NCI-H2171 (cell line): ENCODE results near the gene SLC16A3.

ENCODE experiments used
- DNase-seq: peaks from one replicate; lab custom pipeline; 2025; lab: John Stamatoyannopoulos, UW

The SLC16A3 gene

GRCh38 chr17:82269138-82269881 lies 40.5 kb downstream of the SLC16A3 start:
- no peak for DNase-seq

GRCh38 chr17:82269882-82270500 lies 41.1 kb downstream of the SLC16A3 start:
- DNase-seq: no peak

GRCh38 chr17:82270651-82271050 lies 41.8 kb downstream of the SLC16A3 start:
- no peak for DNase-seq

- no peak for DNase-seq
Measured at GRCh38 chr17:82271401-82271800, 42.6 kb downstream of the SLC16A3 start.

GRCh38 chr17:82272495-82273326 lies 43.9 kb downstream of the SLC16A3 start:
- DNase-seq: no peak

GRCh38 chr17:82273327-82274133 lies 44.7 kb downstream of the SLC16A3 start, which contains the start of gene CSNK1D:
Gene CSNK1D (minus strand): TSS chr17:82273700. CDS start chr17:82273381, 319 bp downstream.
- peak; percentile 91 for DNase-seq

GRCh38 chr17:82274134-82275020 lies 45.5 kb downstream of the SLC16A3 start:
- DNase-seq: no peak

GRCh38 chr17:82275326-82275725 lies 46.5 kb downstream of the SLC16A3 start:
- no peak for DNase-seq

- no peak for DNase-seq
Measured at GRCh38 chr17:82276938-82277337, 48.1 kb downstream of the SLC16A3 start.

GRCh38 chr17:82277851-82278250 lies 49.0 kb downstream of the SLC16A3 start:
- peak; percentile 72 for DNase-seq

- no peak for DNase-seq
Measured at GRCh38 chr17:82278308-82278707, 49.5 kb downstream of the SLC16A3 start.

GRCh38 chr17:82278786-82279391 lies 50.0 kb downstream of the SLC16A3 start:
- no peak for DNase-seq

- DNase-seq: no peak
Measured at GRCh38 chr17:82280537-82280936, 51.7 kb downstream of the SLC16A3 start.

- DNase-seq: no peak
Measured at GRCh38 chr17:82281076-82281475, 52.2 kb downstream of the SLC16A3 start.

- no peak for DNase-seq
Measured at GRCh38 chr17:82281502-82282238, 52.8 kb downstream of the SLC16A3 start.

GRCh38 chr17:82282239-82283207 lies 53.7 kb downstream of the SLC16A3 start:
- DNase-seq: no peak

- peak; percentile 68 for DNase-seq
Measured at GRCh38 chr17:82283208-82283749, 54.4 kb downstream of the SLC16A3 start.

- no peak for DNase-seq
Measured at GRCh38 chr17:82285141-82285540, 56.3 kb downstream of the SLC16A3 start.
